Measurements from ENCODE around the gene CFAP100.

DNA sequence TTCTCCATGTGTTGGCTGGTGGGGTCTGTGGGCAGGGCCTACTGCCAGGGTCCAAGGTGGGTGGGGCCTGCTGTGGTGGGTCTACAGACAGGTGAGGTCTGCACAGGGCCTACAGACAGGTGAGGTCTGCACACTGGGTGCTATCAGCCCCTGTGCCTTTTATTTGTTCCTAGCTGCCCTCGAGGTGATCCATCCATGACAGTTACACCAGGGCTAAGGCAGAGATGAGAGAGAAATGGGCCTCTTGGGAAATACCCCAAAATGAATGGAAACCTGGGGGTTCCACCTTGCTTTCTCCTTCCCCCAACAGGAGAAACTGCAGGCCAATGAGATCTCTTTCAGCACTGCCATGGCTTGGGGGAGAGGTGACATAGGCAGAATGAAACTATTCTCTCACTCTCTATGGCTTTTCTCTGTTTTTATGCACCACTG, 36.4 kb downstream of the CFAP100 start:
- TF ChIP-seq, protein P1, sequence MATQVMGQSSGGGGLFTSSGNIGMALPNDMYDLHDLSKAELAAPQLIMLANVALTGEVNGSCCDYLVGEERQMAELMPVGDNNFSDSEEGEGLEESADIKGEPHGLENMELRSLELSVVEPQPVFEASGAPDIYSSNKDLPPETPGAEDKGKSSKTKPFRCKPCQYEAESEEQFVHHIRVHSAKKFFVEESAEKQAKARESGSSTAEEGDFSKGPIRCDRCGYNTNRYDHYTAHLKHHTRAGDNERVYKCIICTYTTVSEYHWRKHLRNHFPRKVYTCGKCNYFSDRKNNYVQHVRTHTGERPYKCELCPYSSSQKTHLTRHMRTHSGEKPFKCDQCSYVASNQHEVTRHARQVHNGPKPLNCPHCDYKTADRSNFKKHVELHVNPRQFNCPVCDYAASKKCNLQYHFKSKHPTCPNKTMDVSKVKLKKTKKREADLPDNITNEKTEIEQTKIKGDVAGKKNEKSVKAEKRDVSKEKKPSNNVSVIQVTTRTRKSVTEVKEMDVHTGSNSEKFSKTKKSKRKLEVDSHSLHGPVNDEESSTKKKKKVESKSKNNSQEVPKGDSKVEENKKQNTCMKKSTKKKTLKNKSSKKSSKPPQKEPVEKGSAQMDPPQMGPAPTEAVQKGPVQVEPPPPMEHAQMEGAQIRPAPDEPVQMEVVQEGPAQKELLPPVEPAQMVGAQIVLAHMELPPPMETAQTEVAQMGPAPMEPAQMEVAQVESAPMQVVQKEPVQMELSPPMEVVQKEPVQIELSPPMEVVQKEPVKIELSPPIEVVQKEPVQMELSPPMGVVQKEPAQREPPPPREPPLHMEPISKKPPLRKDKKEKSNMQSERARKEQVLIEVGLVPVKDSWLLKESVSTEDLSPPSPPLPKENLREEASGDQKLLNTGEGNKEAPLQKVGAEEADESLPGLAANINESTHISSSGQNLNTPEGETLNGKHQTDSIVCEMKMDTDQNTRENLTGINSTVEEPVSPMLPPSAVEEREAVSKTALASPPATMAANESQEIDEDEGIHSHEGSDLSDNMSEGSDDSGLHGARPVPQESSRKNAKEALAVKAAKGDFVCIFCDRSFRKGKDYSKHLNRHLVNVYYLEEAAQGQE (IDR thresholded peaks at IDR 0.05; ENCODE audit: insufficient read depth in 1 of 2, low read depth in 2 of 2, low read length in 2 of 2) = no peak
- no peak for TF ChIP-seq SIN3A (IDR thresholded peaks at IDR 0.05; ENCODE audit: borderline replicate concordance, insufficient read depth, low read length)
- no peak for TF ChIP-seq TAF1 (IDR thresholded peaks at IDR 0.05; ENCODE audit: borderline replicate concordance, insufficient read depth, low read length)
